Measurements from ENCODE around the gene SIPA1L3. TPM values are rescaled to one million over a fixed set of nuclear protein-coding genes. Genes with fewer than 3 reads are reported as not detected.
A peak's percentile ranks its signal among the peaks of the same experiment; 100 is the strongest.

Gene SIPA1L3
- total RNA-seq, 4 donors from 2014 or later = 4.1 to 18.7 (median 6.1) TPM

- intact Hi-C loops (cut with DNase I; ENCODE audit: low total_unique reads) = no loop called here
- no peak for DNase-seq
- in situ Hi-C loops (cut with MboI; ENCODE audit: low sequenced_read_pairs in 4 of 4) = no loop called here
Observed at GRCh38 chr19:38019396-38019724, 112.4 kb downstream of the SIPA1L3 start.

GRCh38 chr19:38020311-38020710 is 113.3 kb downstream of the SIPA1L3 start:
- in situ Hi-C loops (cut with MboI; ENCODE audit: low sequenced_read_pairs in 4 of 4) = no loop called here
- DNase-seq (no peak), ATAC-seq (no peak)
- TF ChIP-seq CTCF (IDR thresholded peaks at IDR 0.05 in 4 of 5, conservative IDR thresholded peaks at IDR 0.05 in 1 of 5) (no peak), POLR2A (IDR thresholded peaks at IDR 0.05) (no peak)
- no peak overlapping the region for H3K4me3 ChIP-seq
- intact Hi-C loops (cut with DNase I; ENCODE audit: low total_unique reads) = no loop called here
- H3K36me3 ChIP-seq = no peaks in the 10 kb centered on the region
- H3K9me3 ChIP-seq = no peaks in the 10 kb centered on the region
- no peak overlapping the region for H3K27ac ChIP-seq
- H3K4me1 ChIP-seq = peaks cover 16 to 32% of the 10 kb centered on the region in 2 donors
- no peaks in the 10 kb centered on the region for H3K27me3 ChIP-seq

More at GRCh38 chr19:38019396-38019724, 112.4 kb downstream of the SIPA1L3 start:
- Histone ChIP-seq H3K9me3 (no peaks in the 10 kb centered on the region), H3K4me1 (peaks cover 16 to 31% of the 10 kb centered on the region in 2 donors), H3K27ac (no peak overlapping the region), H3K4me3 (no peak overlapping the region), H3K36me3 (no peaks in the 10 kb centered on the region), H3K27me3 (no peaks in the 10 kb centered on the region)
- no peak for ATAC-seq
- TF ChIP-seq POLR2A (IDR thresholded peaks at IDR 0.05) (no peak), CTCF (IDR thresholded peaks at IDR 0.05 in 4 of 5, conservative IDR thresholded peaks at IDR 0.05 in 1 of 5) (no peak)

GRCh38 chr19:38021352-38021751 is 114.3 kb downstream of the SIPA1L3 start:
- DNase-seq (no peak), ATAC-seq (no peak)
- H3K9me3 ChIP-seq = no peaks in the 10 kb centered on the region
- intact Hi-C loops (cut with DNase I; ENCODE audit: low total_unique reads) (no loop called here), in situ Hi-C loops (cut with MboI; ENCODE audit: low sequenced_read_pairs in 4 of 4) (no loop called here)
- no peaks in the 10 kb centered on the region for H3K36me3 ChIP-seq
- H3K27ac ChIP-seq = no peak overlapping the region
- TF ChIP-seq CTCF (IDR thresholded peaks at IDR 0.05 in 4 of 5, conservative IDR thresholded peaks at IDR 0.05 in 1 of 5) = no peak
- TF ChIP-seq POLR2A (IDR thresholded peaks at IDR 0.05) = no peak
- H3K27me3 ChIP-seq = no peaks in the 10 kb centered on the region
- peaks cover 16 to 39% of the 10 kb centered on the region in 2 donors for H3K4me1 ChIP-seq
- H3K4me3 ChIP-seq = no peak overlapping the region

GRCh38 chr19:38022791-38023670 is 116.0 kb downstream of the SIPA1L3 start:
- Histone ChIP-seq H3K27me3 (no peaks in the 10 kb centered on the region), H3K4me3 (no peak overlapping the region), H3K9me3 (no peaks in the 10 kb centered on the region), H3K4me1 (peaks cover 16 to 40% of the 10 kb centered on the region in 2 donors), H3K27ac (peak overlapping the region in 2 of 4 donors; percentile 15 to 36), H3K36me3 (no peaks in the 10 kb centered on the region)
- ATAC-seq (peak; percentile 70 to 74), DNase-seq (no peak)
- intact Hi-C loops (cut with DNase I; ENCODE audit: low total_unique reads) = no loop called here
- in situ Hi-C loops (cut with MboI; ENCODE audit: low sequenced_read_pairs in 4 of 4) = no loop called here
- TF ChIP-seq CTCF (IDR thresholded peaks at IDR 0.05 in 4 of 5, conservative IDR thresholded peaks at IDR 0.05 in 1 of 5) (no peak), POLR2A (IDR thresholded peaks at IDR 0.05) (no peak)
